A673 (cell line): ENCODE results near the gene ADAMTS12. TPM values are rescaled to one million over a fixed set of nuclear protein-coding genes. Genes with fewer than 3 reads are reported as not detected.

ENCODE experiments used
- BruUV-seq: library from RNA; stranded (reverse); fragments of 400-500 nt; replicated peaks from 2 replicates; lab custom pipeline; 2021; lab: Mats Ljungman, UMichigan
- CTCF ChIA-PET: fragments of 300-600 bp; sonication (Branson Sonifier 250); formaldehyde crosslinking; loops from one replicate; lab custom pipeline; 2022; ENCODE audit warnings: antibody characterized with exemption; lab: Charles Lee
- POLR2A ChIA-PET: fragments of 300-600 bp; sonication (Branson Sonifier 250); formaldehyde crosslinking; loops from one replicate; lab custom pipeline; 2022; ENCODE audit warnings: antibody characterized with exemption; ENCODE audit not compliant: low non-redundant PET; lab: Charles Lee
- DNase-seq: peaks from one replicate; pipeline ENCODE4 v3.0.0-alpha.2; 2015; ENCODE audit warnings: low spot score
- H3K27ac ChIP-seq: fragments of 200-600 bp; sonication (generic); 2 replicates; pipeline ENCODE4 v1.5.1; 2016; ENCODE audit warnings: mixed run types, low read depth, mild to moderate bottlenecking, mixed read lengths, antibody characterized with exemption, low read length; ENCODE audit not compliant: poor library complexity, severe bottlenecking
- H3K27me3 ChIP-seq: fragments of 200-600 bp; sonication (generic); replicated peaks from 2 replicates; pipeline ENCODE4 v1.6.1; 2017; ENCODE audit warnings: mixed run types, low read depth, mild to moderate bottlenecking, mixed read lengths, antibody characterized with exemption, low read length; ENCODE audit not compliant: insufficient read depth, poor library complexity
- H3K36me3 ChIP-seq: fragments of 200-600 bp; sonication (generic); 2 replicates; pipeline ENCODE4 v1.6.1; 2016; ENCODE audit warnings: mixed run types, mild to moderate bottlenecking, mixed read lengths, antibody characterized with exemption, low read length; ENCODE audit not compliant: insufficient read depth, poor library complexity, severe bottlenecking
- H3K4me1 ChIP-seq: fragments of 200-600 bp; sonication (generic); 2 replicates; pipeline ENCODE4 v1.6.1; 2017; ENCODE audit warnings: mixed run types, mild to moderate bottlenecking, mixed read lengths, antibody characterized with exemption, low read length; ENCODE audit not compliant: insufficient read depth, poor library complexity, severe bottlenecking
- H3K4me3 ChIP-seq: fragments of 200-600 bp; sonication (generic); 2 replicates; pipeline ENCODE4 v1.5.1; 2016; ENCODE audit warnings: low read depth, mixed run types, mild to moderate bottlenecking, mixed read lengths, low read length; ENCODE audit not compliant: poor library complexity, severe bottlenecking
- H3K9me3 ChIP-seq: fragments of 200-600 bp; sonication (generic); 2 replicates; pipeline ENCODE4 v1.6.1; 2016; ENCODE audit warnings: mixed run types, low read depth, mild to moderate bottlenecking, mixed read lengths, antibody characterized with exemption, low read length; ENCODE audit not compliant: poor library complexity, severe bottlenecking
- EZH2 ChIP-seq: fragments of 200-600 bp; sonication (generic); IDR thresholded peaks from 2 replicates; pipeline ENCODE4 v1.6.1; 2017; ENCODE audit warnings: borderline replicate concordance, low read depth, mild to moderate bottlenecking, mixed read lengths, antibody characterized with exemption, low read length; ENCODE audit not compliant: poor library complexity, severe bottlenecking
- intact Hi-C: fragments of 100-400 bp; cut with micrococcal nuclease; formaldehyde crosslinking; loops from one replicate; pipeline ENCODE4 v1.10.0; 2022; ENCODE audit not compliant: unreplicated experiment
- total RNA-seq: library from RNA; stranded (reverse); gene quantifications from 2 replicates; pipeline ENCODE4 v1.2.3, GENCODE V29; 2021
- TF ChIP-seq, protein P1 (sequence below): fragments of 300-800, 200-600 bp; sonication (generic); conservative IDR thresholded peaks from 2 replicates; pipeline ENCODE4 v1.5.1; 2017; ENCODE audit warnings: low read depth, mild to moderate bottlenecking, antibody characterized with exemption, low read length, moderate library complexity, mixed read lengths

The ADAMTS12 gene
- total RNA-seq, 1 experiment from 2014 or later, result 0.84 TPM

DNA sequence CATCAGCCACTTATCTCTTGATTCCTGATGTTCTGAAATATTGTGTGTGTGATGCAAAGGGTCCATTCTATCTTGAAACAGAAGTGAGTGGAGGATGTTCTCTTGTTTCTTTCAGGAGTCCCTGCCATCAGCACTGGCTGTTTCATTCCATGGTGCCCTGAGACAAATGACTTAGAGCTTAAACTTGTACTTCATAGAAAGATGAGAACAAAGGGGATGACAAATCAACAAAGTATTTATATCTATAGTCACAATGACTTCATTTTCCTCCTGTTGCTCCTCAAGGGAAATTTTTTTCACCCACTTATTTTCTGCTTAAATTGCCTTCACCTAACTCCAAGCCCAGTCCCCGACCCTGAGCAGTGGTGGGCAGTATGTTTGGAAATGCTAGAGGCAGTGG, 279.4 kb downstream of the ADAMTS12 start:
- no peak overlapping the region for H3K4me3 ChIP-seq
- no TSS peak for BruUV-seq
- CTCF ChIA-PET, result no interaction called here
- POLR2A ChIA-PET, result interaction anchor here (0.7 kb wide), 1 partner anchor 93 kb away, joined by 3 read pairs; no protein-coding TSS in a partner anchor
- intact Hi-C loops, result no loop called here
- no peaks in the 10 kb centered on the region for H3K27me3 ChIP-seq
- DNase-seq, result no peak
- TF ChIP-seq, protein P1, sequence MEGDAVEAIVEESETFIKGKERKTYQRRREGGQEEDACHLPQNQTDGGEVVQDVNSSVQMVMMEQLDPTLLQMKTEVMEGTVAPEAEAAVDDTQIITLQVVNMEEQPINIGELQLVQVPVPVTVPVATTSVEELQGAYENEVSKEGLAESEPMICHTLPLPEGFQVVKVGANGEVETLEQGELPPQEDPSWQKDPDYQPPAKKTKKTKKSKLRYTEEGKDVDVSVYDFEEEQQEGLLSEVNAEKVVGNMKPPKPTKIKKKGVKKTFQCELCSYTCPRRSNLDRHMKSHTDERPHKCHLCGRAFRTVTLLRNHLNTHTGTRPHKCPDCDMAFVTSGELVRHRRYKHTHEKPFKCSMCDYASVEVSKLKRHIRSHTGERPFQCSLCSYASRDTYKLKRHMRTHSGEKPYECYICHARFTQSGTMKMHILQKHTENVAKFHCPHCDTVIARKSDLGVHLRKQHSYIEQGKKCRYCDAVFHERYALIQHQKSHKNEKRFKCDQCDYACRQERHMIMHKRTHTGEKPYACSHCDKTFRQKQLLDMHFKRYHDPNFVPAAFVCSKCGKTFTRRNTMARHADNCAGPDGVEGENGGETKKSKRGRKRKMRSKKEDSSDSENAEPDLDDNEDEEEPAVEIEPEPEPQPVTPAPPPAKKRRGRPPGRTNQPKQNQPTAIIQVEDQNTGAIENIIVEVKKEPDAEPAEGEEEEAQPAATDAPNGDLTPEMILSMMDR, result no peak
- no peak for TF ChIP-seq EZH2
- no peaks in the 10 kb centered on the region for H3K36me3 ChIP-seq
- H3K4me1 ChIP-seq, result no peaks in the 10 kb centered on the region
- H3K27ac ChIP-seq, result no peak overlapping the region
- no peaks in the 10 kb centered on the region for H3K9me3 ChIP-seq

DNA sequence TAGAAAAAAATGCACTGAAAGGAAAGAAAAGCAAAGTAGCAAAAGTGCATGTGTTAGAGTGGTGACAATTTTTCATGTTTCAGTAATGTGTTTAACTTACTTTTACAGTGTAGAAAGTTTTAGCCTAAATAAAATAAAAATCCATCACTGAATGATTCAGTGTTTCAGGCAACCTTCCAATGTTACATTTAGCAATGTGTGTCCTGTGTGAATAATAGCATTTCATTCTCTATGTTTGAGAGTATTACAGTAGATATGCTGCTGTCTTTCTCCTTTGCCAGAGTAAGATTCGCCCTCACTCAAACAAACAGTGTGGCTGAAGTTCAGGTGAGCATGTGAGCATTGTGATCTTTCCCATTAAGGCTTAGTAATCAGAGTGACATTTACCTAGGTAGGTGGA, 279.9 kb downstream of the ADAMTS12 start:
- TF ChIP-seq, protein P1, result no peak
- TF ChIP-seq EZH2, result no peak

DNA sequence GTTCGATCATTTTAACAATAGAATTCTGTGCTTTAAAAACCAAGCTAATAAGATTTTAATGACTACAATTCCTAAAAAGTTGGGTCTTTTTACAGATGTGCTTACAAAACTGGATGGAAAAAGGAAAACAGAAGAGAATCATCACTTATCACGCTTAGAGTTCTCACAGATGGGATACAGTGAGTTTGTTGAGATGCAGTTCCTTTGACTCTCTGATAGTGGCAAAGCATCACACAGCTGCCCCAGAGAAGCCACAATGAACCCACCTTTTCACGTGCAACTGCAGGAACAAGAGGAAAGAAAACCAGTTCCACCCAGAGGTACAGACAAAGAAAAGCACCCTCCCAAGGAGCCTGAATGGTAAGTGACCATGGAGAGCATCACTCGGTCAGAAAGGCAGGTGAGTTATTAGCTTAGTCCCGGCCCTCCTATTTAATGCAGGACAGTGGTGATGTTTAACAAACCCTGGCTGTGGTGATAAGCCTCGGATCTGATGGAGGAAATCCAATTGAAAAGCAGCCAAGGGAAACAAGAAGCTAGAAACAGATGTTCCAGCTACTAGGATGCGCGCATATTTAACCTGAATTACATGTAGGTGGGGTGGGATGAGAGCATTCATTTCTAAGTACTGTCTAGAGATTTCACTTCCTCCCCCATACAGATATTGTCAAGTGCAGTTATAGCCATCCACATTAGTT, 283.3 kb downstream of the ADAMTS12 start:
- DNase-seq, result no peak
- no peaks in the 10 kb centered on the region for H3K4me1 ChIP-seq
- no TSS peak for BruUV-seq
- no peak overlapping the region for H3K27ac ChIP-seq
- ChIA-PET CTCF (no interaction called here), POLR2A (interaction anchor here (0.6 kb wide), 1 partner anchor 78 kb away, joined by 4 read pairs; no protein-coding TSS in a partner anchor)
- intact Hi-C loops, result no loop called here
- no peaks in the 10 kb centered on the region for H3K27me3 ChIP-seq
- no peaks in the 10 kb centered on the region for H3K36me3 ChIP-seq
- H3K9me3 ChIP-seq, result no peaks in the 10 kb centered on the region
- no peak for TF ChIP-seq EZH2
- TF ChIP-seq, protein P1, result no peak
- H3K4me3 ChIP-seq, result no peak overlapping the region

More for the DNA sequence above, 279.9 kb downstream of the ADAMTS12 start:
- no peaks in the 10 kb centered on the region for H3K9me3 ChIP-seq
- CTCF ChIA-PET, result no interaction called here
- DNase-seq, result no peak
- H3K4me3 ChIP-seq, result no peak overlapping the region
- H3K4me1 ChIP-seq, result no peaks in the 10 kb centered on the region
- no peaks in the 10 kb centered on the region for H3K27me3 ChIP-seq
- POLR2A ChIA-PET, result no interaction called here
- H3K36me3 ChIP-seq, result no peaks in the 10 kb centered on the region
- no peak overlapping the region for H3K27ac ChIP-seq
- intact Hi-C loops, result no loop called here
- BruUV-seq, result no TSS peak
